Neural cell (in vitro differentiated cells): ENCODE data around the gene ZNF385D. TPM values are rescaled to one million over a fixed set of nuclear protein-coding genes. Genes with fewer than 3 reads are reported as not detected.

Experiments used
- H2AFZ ChIP-seq: fragments of 200-600, 300-800 bp; sonication (generic), shearing (Covaris generic); 2 replicates; pipeline ENCODE4 v1.6.0; 2014; ENCODE audit warnings: low read depth, mild to moderate bottlenecking, antibody characterized with exemption, low read length, moderate library complexity
- H3F3A ChIP-seq: fragments of 200-600 bp; shearing (Covaris generic); 2 replicates; pipeline ENCODE4 v1.6.1; 2016; ENCODE audit warnings: mild to moderate bottlenecking, moderate library complexity, mixed read lengths, antibody characterized with exemption, low read length; ENCODE audit not compliant: insufficient read depth, poor library complexity, severe bottlenecking
- H3K27ac ChIP-seq: fragments of 200-600, 300-800 bp; sonication (generic), shearing (Covaris generic); 2 replicates; pipeline ENCODE4 v1.5.1; 2014; ENCODE audit warnings: mild to moderate bottlenecking, low read length, moderate library complexity
- H3K27me3 ChIP-seq: fragments of 300-800, 200-600 bp; sonication (generic), shearing (Covaris generic); 2 replicates; pipeline ENCODE4 v1.6.0; 2014; ENCODE audit warnings: mild to moderate bottlenecking, low read depth, low read length, moderate library complexity; ENCODE audit not compliant: insufficient read depth
- H3K36me3 ChIP-seq: fragments of 300-800, 200-600 bp; sonication (generic), shearing (Covaris generic); 2 replicates; pipeline ENCODE4 v1.5.1; 2014; ENCODE audit warnings: mild to moderate bottlenecking, antibody characterized with exemption, low read length, moderate library complexity; ENCODE audit not compliant: insufficient read depth
- H3K4me2 ChIP-seq: fragments of 300-800, 200-600 bp; sonication (generic), shearing (Covaris generic); 2 replicates; pipeline ENCODE4 v1.6.0; 2014; ENCODE audit warnings: mild to moderate bottlenecking, low read length
- H3K4me3 ChIP-seq: fragments of 300-800, 200-600 bp; sonication (generic), shearing (Covaris generic); 2 replicates; pipeline ENCODE4 v1.5.1; 2014; ENCODE audit warnings: mild to moderate bottlenecking, low read length, moderate library complexity
- H3K79me2 ChIP-seq: fragments of 200-600 bp; shearing (Covaris generic); replicated peaks from 2 replicates; pipeline ENCODE4 v1.6.0; 2014; ENCODE audit warnings: mild to moderate bottlenecking, low read length, moderate library complexity; ENCODE audit not compliant: insufficient read depth
- H3K9ac ChIP-seq: fragments of 300-800, 200-600 bp; sonication (generic), shearing (Covaris generic); 2 replicates; pipeline ENCODE4 v1.6.1; 2016; ENCODE audit warnings: mild to moderate bottlenecking, low read length, mixed read lengths
- H3K9me2 ChIP-seq: fragments of 200-600 bp; shearing (Covaris generic); 2 replicates; pipeline ENCODE4 v1.6.1; 2016; ENCODE audit warnings: mild to moderate bottlenecking, low read length, mixed read lengths; ENCODE audit not compliant: insufficient read depth
- H3K9me3 ChIP-seq: fragments of 200-600, 300-800 bp; sonication (generic), shearing (Covaris generic); 2 replicates; pipeline ENCODE4 v1.6.1; 2016; ENCODE audit warnings: mild to moderate bottlenecking, mixed run types, low read length, moderate library complexity, mixed read lengths
- H4K20me1 ChIP-seq: fragments of 200-600 bp; shearing (Covaris generic); 2 replicates; pipeline ENCODE4 v1.6.1; 2016; ENCODE audit warnings: mild to moderate bottlenecking, mixed run types; ENCODE audit not compliant: insufficient read depth
- EP300 ChIP-seq: fragments of 450-650 bp; conservative IDR thresholded peaks from 2 replicates; pipeline ENCODE4 v1.6.1; 2014; ENCODE audit warnings: antibody characterized with exemption, mild to moderate bottlenecking, moderate library complexity; ENCODE audit not compliant: poor library complexity, severe bottlenecking
- EZH2 ChIP-seq: fragments of 200-600, 300-800 bp; shearing (Covaris generic), sonication (generic); IDR thresholded peaks from 2 replicates; pipeline ENCODE4 v1.6.1; 2014; ENCODE audit warnings: antibody characterized with exemption, low read length, borderline replicate concordance, mild to moderate bottlenecking; ENCODE audit not compliant: insufficient read depth, poor library complexity, severe bottlenecking
- MXI1 ChIP-seq: fragments of 450-650 bp; conservative IDR thresholded peaks from 2 replicates; pipeline ENCODE4 v1.6.1; 2014; ENCODE audit warnings: antibody characterized with exemption, mild to moderate bottlenecking; ENCODE audit not compliant: poor library complexity, severe bottlenecking
- POLR2AphosphoS5 ChIP-seq: IDR thresholded peaks from 2 replicates; pipeline ENCODE4 v1.6.1; 2012
- RAD21 ChIP-seq: fragments of 450-650 bp; conservative IDR thresholded peaks from 2 replicates; pipeline ENCODE4 v1.6.1; 2014; ENCODE audit warnings: antibody characterized with exemption, mild to moderate bottlenecking, moderate library complexity
- SMC3 ChIP-seq: fragments of 450-650 bp; conservative IDR thresholded peaks from 2 replicates; pipeline ENCODE4 v1.6.1; 2014; ENCODE audit warnings: antibody characterized with exemption, mild to moderate bottlenecking, moderate library complexity; ENCODE audit not compliant: poor library complexity
- TAF1 ChIP-seq: IDR thresholded peaks from 2 replicates; pipeline ENCODE4 v1.6.1; 2012; ENCODE audit warnings: low read depth
- polyA plus RNA-seq: library from polyadenylated mRNA; depleted of rRNA; stranded (reverse); fragments of >200 nt; gene quantifications from 2 replicates; pipeline ENCODE4 v1.2.3, GENCODE V29; 2014
- TF ChIP-seq, protein P1 (sequence below): fragments of 450-650 bp; IDR thresholded peaks from 2 replicates; pipeline ENCODE4 v1.5.1; 2014; ENCODE audit warnings: antibody characterized with exemption, mild to moderate bottlenecking, moderate library complexity; ENCODE audit not compliant: poor library complexity, severe bottlenecking
- TF ChIP-seq, protein P2 (sequence below): IDR thresholded peaks from 2 replicates; pipeline ENCODE4 v1.6.1; 2012; ENCODE audit warnings: borderline replicate concordance

ZNF385D gene
- polyA plus RNA-seq, 1 donor from 2014 or later = 3.4 TPM

DNA sequence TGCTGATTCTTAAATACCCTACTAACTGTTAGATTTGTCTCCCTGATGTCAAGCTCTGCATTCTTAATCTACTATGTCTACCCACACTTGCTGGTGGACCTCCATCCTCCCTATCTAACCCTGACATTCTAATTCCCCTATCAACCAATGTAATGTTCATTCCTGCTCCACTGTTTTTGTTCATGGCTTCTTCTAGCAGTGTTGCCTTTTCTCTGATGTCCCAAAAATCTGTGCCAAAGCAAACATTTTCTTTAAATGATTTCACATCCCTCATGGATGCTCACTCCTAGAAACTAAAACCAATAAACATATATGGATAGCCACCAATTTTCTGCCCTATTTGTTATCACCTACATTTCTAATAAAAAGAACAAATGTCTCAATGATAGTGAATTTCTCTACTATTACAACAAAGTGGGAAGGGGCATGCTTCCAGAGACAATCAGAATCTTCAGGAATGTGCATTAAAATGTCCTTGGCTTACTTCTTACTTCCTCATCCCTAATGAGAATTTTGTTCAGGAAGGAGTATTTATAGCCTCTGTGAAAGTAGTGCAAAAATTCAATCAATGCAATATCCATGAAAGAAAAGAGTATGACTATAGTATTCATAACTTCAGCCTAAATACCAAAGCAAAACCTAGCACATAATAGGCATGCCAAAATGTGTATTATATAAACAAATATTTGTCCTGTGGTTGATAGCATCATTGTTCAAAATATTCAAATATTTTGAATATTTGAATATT, 273.3 kb downstream of the ZNF385D start:
- Histone ChIP-seq H3K27me3 (no peaks in the 10 kb centered on the region), H3K4me3 (no peak overlapping the region), H3K4me2 (no peak overlapping the region), H3K9me3 (no peaks in the 10 kb centered on the region), H3K9me2 (no peaks in the 10 kb centered on the region), H4K20me1 (no peaks in the 10 kb centered on the region), H3K27ac (no peak overlapping the region), H2AFZ (no peak overlapping the region), H3K79me2 (peaks cover 2% of the 10 kb centered on the region), H3F3A (no peaks in the 10 kb centered on the region), H3K36me3 (no peaks in the 10 kb centered on the region), H3K9ac (no peak overlapping the region)
- TF ChIP-seq, protein P1, sequence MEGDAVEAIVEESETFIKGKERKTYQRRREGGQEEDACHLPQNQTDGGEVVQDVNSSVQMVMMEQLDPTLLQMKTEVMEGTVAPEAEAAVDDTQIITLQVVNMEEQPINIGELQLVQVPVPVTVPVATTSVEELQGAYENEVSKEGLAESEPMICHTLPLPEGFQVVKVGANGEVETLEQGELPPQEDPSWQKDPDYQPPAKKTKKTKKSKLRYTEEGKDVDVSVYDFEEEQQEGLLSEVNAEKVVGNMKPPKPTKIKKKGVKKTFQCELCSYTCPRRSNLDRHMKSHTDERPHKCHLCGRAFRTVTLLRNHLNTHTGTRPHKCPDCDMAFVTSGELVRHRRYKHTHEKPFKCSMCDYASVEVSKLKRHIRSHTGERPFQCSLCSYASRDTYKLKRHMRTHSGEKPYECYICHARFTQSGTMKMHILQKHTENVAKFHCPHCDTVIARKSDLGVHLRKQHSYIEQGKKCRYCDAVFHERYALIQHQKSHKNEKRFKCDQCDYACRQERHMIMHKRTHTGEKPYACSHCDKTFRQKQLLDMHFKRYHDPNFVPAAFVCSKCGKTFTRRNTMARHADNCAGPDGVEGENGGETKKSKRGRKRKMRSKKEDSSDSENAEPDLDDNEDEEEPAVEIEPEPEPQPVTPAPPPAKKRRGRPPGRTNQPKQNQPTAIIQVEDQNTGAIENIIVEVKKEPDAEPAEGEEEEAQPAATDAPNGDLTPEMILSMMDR = no peak
- no peak for TF ChIP-seq SMC3
- TF ChIP-seq POLR2AphosphoS5 = no peak
- no peak for TF ChIP-seq TAF1
- no peak for TF ChIP-seq EP300
- TF ChIP-seq, protein P2, sequence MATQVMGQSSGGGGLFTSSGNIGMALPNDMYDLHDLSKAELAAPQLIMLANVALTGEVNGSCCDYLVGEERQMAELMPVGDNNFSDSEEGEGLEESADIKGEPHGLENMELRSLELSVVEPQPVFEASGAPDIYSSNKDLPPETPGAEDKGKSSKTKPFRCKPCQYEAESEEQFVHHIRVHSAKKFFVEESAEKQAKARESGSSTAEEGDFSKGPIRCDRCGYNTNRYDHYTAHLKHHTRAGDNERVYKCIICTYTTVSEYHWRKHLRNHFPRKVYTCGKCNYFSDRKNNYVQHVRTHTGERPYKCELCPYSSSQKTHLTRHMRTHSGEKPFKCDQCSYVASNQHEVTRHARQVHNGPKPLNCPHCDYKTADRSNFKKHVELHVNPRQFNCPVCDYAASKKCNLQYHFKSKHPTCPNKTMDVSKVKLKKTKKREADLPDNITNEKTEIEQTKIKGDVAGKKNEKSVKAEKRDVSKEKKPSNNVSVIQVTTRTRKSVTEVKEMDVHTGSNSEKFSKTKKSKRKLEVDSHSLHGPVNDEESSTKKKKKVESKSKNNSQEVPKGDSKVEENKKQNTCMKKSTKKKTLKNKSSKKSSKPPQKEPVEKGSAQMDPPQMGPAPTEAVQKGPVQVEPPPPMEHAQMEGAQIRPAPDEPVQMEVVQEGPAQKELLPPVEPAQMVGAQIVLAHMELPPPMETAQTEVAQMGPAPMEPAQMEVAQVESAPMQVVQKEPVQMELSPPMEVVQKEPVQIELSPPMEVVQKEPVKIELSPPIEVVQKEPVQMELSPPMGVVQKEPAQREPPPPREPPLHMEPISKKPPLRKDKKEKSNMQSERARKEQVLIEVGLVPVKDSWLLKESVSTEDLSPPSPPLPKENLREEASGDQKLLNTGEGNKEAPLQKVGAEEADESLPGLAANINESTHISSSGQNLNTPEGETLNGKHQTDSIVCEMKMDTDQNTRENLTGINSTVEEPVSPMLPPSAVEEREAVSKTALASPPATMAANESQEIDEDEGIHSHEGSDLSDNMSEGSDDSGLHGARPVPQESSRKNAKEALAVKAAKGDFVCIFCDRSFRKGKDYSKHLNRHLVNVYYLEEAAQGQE = no peak
- TF ChIP-seq MXI1 = no peak
- no peak for TF ChIP-seq RAD21
- no peak for TF ChIP-seq EZH2

DNA sequence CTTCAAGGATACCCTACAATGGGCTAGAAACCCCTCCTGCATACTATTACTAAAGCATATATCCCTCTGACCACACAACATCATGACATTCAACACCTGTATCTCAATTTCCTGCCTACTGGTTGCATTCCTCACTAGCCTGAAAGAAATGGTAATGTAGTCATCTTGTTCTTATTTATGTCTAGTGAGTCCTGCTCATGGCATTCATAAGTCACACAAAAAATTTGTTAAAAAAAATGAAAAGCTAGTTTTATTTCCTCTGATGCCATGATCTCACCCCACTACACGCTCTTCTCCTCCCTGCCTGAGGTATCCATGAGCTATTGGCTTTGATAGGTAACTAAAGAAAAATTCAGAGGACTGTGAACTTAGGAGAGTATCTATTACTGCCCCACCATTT, 284.5 kb downstream of the ZNF385D start:
- Histone ChIP-seq H2AFZ (no peak overlapping the region), H3K27me3 (no peaks in the 10 kb centered on the region), H3K79me2 (no peaks in the 10 kb centered on the region), H3K27ac (no peak overlapping the region), H3K4me3 (no peak overlapping the region), H3K4me2 (no peak overlapping the region), H3K9me3 (no peaks in the 10 kb centered on the region), H3K36me3 (no peaks in the 10 kb centered on the region), H3K9me2 (no peaks in the 10 kb centered on the region), H4K20me1 (no peaks in the 10 kb centered on the region), H3F3A (no peaks in the 10 kb centered on the region), H3K9ac (no peak overlapping the region)
- TF ChIP-seq, protein P1 = no peak
- no peak for TF ChIP-seq RAD21
- TF ChIP-seq, protein P2 = no peak
- no peak for TF ChIP-seq POLR2AphosphoS5
- TF ChIP-seq SMC3 = no peak
- TF ChIP-seq TAF1 = no peak
- no peak for TF ChIP-seq EP300
- TF ChIP-seq EZH2 = no peak
- no peak for TF ChIP-seq MXI1
